CD4-positive, alpha-beta T cell treated with Interleukin-1 beta for 1 hour (primary cell): Measurements from ENCODE around the gene ZMIZ1.

Source experiments
- DNase-seq, 2 donors: peaks; one replicate each; pipeline ENCODE4 v3.0.0-alpha.2; 2020 to 2022

The ZMIZ1 gene

DNA sequence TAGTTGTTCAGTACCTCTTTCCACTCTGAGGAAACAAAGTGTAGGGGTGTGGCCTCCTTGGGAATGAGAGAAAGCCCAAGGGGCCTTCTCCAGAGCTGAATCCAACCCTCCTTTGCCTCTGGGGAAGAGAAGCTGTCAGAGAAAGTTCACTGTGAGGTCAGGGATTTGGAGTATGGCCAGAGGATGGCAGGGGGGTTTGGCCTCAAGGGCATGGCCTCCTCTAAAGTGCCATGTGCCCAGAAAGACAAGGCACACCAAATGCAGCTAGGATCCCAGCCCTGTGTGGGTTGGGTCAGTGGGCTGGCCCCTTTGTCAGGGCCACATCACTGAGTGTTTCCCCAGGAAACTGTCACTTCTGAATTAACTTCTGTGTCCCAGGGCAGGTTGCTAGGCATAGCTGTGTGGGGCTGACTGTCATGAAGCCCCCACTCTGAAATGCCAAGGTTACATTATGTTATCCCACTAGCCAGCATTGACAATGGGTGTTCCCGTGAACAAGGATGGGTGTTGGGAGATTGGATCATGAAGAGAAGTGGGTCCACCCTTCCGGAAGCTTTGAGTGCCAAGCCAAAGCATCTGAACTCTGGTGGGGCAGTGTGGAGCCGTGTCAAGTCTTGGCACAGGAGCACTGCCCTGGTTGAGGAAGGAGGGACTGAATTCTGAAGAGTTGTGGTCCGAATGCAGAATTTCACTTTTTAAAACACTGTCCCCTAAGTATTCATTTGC is 123.3 kb downstream of the ZMIZ1 start:
- no peak for DNase-seq

- DNase-seq = no peak
Measured at GRCh38 chr10:79192677-79193003, 123.9 kb downstream of the ZMIZ1 start.

GRCh38 chr10:79193694-79194382 is 125.1 kb downstream of the ZMIZ1 start:
- DNase-seq = peak in 1 of 2 donors; percentile 22

- DNase-seq = peak; percentile 76
Measured at GRCh38 chr10:79195091-79195923, 126.5 kb downstream of the ZMIZ1 start.

GRCh38 chr10:79196470-79197461 is 128.0 kb downstream of the ZMIZ1 start:
- peak; percentile 64 to 68 for DNase-seq

- no peak for DNase-seq
Measured at GRCh38 chr10:79197558-79197957, 128.8 kb downstream of the ZMIZ1 start.

DNA sequence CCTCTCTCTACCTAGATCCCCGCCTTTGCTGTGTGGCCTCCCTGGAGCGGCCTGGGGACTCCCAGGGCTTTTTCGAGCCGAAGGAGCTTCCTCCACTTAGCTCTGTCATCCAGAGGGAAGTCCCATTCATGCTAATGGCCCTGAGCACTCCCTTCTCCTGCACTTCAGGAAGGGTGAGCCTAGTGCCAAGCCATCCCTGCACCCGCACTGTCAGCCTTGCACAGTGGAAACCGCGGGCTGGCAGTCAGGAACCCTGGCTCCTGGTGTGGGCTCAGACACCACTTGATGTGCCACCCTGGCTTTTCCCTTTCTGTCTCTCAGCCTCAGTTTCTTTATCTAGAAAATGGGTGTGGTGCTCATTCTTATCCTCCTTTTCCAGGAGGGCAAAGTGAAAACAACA is 131.6 kb downstream of the ZMIZ1 start:
- no peak for DNase-seq

DNA sequence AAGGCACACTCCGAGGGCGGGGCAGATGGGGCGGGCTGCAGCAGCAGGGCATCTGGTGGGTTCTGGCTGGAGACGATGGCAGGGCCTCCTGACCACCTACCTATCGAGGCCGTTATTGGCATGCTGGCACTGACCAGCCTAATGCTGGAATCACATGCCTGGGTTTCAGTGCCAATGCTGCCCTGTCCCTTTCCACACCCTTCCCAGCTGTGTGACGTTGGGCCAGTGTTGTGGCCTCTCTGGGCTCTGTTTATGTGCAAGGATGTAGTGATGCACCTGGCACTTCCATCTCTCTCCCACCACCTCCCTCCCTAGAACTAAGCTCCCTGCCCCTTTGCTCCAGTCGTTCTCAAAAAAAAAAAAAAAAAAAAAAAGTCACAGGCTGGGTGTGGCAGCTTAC is 132.9 kb downstream of the ZMIZ1 start:
- DNase-seq = no peak

DNA sequence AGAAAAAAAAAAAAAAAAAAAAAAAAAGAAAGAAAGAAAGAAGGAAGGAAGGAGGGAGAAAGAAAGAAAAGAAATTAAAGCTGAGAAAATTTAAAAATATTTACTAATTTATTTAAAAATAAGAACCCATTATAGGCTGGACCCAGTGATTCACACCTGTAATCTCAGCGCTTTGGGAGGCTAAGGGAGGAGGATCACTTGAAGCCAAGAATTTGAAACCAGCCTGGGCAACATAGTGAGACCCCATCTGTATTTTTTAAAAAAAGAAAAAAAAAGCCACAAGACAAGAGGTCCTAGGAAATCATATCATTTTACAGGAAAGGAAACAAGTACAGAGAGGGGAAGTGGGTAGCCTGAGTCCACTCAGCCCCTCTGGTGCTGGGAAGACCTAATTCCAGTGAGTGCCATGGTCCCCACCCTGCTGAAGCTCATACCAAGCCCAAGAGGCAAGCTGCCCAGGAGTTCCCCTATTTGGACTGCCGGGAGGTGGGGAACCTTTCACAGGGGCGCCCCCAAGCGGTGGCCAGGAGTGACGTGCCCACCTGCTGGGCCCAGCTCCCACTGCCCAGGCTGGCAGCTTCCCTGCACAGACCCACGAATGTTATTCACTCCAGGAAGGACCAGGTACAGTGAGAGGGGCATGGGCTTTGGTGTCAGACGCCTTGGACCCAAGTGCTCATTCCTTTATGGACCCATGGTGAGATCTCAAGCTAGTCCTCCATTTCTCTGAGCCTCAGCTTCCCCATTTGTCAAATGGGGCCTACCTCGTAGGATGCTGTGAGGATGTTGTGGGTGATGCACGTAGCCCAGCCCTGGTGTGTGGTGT is 133.6 kb downstream of the ZMIZ1 start:
- DNase-seq = peak; percentile 18 to 50

DNA sequence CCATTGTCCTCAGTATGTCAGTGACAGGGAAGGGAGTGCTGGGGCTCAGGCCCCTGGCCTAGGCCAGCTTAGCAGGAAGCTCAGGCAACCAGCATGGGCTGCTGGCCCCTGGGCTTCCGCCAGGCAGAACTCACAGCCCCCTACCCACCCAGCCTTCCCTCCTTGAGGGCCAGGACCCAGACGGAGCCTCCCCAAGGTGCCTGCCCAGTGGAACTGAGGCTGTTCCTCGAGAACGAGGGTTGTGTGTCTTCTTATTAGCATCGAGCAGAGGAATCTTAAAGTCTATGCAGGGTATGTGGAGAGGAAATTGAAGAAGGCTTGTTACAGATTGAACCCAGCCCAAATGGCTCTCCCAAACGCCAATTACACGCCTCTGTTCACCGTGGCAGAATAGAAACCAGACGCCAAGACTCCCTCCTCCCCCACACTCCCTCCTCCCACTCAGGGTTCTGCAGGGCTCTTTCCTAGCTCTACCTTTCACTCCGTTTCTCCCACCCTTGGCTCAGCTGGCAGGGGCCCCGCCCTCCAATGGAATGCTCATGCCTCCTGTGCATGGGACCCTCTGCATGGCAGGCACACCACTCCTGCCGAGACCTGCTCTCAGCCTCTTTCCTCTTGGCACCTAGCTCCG is 134.4 kb downstream of the ZMIZ1 start:
- no peak for DNase-seq

GRCh38 chr10:79203833-79204232 is 135.1 kb downstream of the ZMIZ1 start:
- no peak for DNase-seq

DNA sequence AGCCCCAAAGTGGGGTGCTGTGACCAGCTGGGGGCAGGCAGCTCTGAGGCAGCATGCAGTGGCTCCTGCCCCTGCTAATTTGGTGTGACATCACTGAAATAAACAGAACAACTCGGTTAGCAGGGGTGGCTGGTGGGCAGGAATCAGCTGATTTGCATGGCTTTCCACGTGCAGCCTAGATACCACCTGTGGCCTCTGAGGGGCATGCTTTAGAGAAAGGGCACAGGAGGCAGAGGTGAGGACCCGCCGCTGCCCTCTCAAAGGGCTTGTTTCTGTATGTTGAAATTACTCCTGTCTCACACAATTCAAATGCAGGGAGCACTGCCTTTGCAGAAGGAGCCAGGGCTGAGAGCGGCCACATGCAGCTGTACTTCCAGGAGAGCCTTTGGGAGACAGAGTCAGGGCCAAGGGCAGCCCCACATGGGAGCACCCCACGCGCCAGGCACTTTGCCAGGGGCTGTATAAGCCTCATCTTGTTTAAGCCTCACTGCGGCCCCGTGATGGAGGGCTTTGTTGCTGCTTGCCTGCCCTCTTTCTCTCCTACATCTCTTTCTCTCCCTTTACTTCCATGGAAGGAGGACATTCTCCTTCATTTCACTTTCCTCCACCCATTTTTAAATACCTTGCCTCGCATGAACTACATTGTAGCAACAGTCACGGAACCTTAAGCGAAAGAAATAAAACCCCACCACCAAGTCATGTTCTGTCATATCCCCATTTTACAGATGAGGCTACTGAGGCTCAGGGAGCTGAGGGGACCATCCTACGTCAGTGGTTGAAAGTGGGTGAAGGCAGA is 137.7 kb downstream of the ZMIZ1 start:
- no peak for DNase-seq

- no peak for DNase-seq
Measured at GRCh38 chr10:79207096-79207357, 138.3 kb downstream of the ZMIZ1 start.

DNA sequence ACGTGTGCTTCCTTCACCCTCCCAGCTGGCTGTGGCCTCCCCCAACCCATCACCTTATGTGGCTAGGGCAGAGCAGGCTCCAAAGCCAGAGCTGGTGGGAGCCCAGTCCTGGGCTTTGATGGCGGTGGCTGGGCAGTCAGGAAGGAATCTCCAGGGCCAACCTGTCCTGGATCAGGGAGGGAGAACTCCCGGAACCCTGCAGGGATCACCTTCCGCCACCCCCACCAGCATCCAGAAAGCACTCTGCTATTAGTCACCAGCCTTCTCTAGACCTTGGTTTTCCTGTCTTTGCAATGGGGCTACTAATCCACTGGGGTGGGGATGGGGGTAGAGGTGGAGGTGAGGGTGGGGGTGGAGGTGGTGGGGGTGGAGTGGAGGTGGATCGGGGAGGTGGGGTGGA is 139.0 kb downstream of the ZMIZ1 start:
- no peak for DNase-seq

- DNase-seq = no peak
Measured at GRCh38 chr10:79208251-79208983, 139.7 kb downstream of the ZMIZ1 start.

DNA sequence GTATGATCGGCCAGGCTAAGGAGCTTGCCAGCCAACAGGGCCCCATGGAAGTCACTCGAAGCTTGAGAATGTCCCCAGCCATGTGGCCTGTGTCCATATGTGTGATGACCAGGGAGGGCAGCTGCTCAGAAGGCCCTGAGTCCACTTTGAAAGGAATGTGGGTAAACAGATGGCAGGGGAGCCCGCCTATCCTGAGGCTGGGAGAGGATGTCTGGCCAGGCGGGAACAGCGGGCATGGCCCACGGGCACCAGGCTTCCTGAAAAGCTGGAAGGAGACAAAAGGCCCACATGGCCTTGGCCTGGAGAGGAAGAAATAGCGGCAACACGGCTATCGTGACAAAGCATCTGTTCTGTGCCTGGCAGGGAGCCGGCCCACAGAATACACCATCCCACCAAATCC is 140.6 kb downstream of the ZMIZ1 start:
- no peak for DNase-seq

DNA sequence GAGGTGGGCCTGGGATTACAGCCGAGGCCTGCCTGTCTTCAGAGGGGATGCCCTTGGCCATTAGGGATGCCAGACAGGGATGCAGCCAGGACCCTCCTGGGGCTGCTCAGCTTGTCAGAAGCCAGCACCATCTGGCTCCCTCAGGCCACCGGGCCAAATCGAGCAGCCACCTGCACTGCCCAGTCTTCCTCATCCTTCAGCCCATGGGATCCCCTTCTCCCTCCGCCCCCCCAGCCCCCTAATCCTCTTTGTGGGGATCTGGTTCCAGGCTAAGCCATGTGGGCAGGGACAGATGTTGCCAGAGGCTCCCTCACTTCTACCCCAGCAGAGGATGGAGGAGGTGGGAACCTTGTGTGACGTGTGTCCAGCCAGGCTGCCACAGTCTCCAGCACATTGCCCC is 141.1 kb downstream of the ZMIZ1 start:
- DNase-seq = no peak

GRCh38 chr10:79210672-79211071 is 141.9 kb downstream of the ZMIZ1 start:
- no peak for DNase-seq

DNA sequence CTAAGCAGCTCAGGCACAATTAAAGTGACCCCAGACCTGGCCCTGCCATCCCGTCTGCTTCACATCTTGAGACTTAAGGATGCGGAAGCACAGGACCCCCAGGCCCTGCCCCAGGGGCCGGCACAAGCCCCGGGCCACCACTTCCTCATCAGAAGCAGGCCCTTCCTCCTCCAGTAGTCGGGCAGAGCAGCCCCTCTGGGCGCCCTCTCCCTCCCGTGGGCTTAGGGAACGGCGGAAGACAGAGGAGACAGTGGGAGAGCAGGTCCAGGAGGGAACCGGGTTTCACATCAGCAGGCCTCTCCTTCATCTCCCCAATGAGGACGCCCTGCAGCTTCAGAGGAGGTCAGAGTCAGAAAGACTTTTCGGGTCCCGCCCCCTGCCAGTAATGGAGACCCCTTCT is 142.8 kb downstream of the ZMIZ1 start:
- DNase-seq = no peak

- no peak for DNase-seq
Measured at GRCh38 chr10:79215531-79215930, 146.8 kb downstream of the ZMIZ1 start.
